Raji (cell line): ENCODE data around the gene AFF2.

Experiments used
- POLR2A ChIP-seq: IDR thresholded peaks from 2 replicates; pipeline ENCODE4 v1.6.1; 2011; ENCODE audit warnings: low read depth, low read length, control low read depth; ENCODE audit not compliant: insufficient read depth

The AFF2 gene

DNA sequence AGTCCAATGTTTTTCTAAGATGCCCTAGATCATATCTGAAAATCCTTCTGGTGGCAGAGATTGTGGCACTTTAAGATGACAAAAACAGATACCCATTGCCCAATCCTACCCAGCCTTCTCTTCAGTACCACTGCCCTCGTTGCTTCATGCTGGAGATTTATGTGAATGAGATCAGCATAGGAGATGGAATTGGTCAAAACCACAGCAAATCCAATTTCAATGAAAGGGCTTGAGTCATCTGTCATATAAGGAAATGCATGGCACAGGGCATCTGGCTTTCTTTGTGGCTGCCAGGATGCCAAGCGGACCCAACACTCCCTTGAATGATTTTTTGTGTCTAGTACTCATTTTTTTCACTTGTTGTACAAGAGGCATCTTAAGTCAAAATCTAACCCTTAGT lies 16.8 kb downstream of the AFF2 start:
- TF ChIP-seq POLR2A, result no peak

DNA sequence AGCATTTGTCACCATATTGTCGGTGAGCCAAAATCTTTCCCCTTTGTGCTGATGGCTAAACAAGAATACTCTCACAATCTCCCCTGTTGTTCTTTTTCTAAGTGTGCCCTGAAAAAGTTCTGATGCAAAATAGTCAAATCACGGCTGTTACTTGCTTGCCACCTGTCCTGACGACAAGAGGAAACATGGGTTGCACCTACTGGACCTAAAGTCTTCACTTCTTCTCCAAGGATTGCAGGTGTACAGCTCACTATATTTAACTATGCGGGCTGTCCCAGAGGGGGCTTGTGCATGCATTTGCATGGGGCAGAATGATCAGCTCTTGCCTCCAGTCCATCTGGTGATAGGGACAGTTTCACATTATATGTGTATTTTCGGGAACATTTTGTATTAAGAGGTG lies 21.6 kb downstream of the AFF2 start:
- TF ChIP-seq POLR2A, result peak; percentile 28; the same call in 1 of the 2 replicates

DNA sequence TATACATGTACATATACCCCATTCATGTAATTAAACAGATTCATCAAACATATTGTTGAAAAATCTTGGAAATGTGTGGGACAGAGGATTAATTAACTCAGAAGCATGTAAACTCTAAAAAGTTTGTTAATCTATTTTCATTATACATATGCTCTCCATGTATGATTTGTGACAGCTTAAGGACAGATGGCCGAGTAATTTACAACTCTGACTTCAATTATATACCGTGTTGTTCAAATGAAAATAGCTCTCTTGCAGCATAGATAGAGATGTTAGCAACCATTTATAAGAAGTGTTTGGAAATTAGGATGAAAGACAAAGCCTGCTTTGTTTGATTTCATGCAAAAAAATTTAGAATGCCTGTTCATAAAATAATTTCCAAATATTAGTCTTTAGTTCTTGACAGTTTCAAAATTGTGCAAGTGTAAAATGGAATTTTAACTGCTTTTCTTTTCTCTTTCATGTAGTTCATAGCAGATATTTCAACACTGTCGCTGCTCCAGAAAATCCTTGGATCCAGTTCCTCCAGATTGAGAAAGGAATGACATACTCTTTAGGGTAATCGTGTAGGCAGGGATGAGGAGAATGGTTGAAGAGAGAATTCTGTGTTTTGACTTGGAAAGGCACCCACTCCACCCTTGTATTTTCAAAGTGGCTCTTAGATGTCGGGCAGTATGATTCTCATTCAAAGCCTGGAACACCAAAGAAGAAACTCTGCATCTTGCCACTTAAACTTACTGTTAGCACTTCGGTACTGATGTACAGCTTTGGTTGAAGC lies 23.1 kb downstream of the AFF2 start:
- TF ChIP-seq POLR2A, result no peak

DNA sequence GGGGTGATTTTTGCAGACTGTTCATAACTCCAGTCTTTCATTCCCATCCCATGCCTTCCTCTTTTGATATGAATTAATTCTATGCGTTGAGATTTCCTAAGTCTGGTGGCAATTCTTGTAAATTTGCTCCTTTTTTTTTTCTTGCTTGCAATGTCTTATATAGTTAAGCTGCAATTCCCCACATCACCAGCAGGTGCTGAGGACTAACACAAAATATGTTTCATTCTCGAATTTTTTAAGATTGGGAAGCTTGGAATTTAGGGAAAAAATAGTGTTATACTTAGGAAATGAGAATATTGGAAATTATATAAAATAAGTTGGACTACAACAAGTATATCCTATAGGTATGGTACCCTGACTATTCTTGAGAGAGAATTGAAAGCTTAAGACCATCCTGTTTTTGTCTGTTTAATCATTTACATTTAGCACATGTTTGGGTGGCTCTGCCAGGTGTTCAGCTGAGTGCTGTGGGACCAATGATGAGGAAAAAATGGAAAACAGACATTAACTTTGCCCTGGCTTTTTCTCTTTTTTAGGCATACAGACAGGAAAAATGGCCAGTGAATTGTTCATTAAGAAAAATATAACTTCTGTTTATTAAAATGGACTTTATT lies 30.2 kb downstream of the AFF2 start:
- TF ChIP-seq POLR2A, result no peak

DNA sequence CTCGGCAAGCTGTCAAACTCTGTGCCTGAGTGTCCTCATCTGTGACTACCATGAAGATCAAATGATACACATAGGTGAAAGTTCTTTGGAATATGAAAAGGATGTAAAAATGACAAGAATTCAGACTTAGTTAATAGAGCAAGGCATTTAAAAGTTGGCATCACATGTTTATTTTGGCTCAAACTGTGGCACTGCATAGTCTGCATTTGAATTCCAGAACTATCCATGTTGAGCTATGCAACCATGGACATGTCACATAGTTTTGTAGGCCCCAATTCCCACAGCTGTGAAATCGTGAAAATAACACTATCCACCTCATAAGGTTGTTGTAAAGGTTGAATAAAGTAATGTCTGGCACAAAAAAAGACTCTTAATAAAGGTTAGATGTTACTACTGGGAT lies 33.9 kb downstream of the AFF2 start:
- no peak for TF ChIP-seq POLR2A

DNA sequence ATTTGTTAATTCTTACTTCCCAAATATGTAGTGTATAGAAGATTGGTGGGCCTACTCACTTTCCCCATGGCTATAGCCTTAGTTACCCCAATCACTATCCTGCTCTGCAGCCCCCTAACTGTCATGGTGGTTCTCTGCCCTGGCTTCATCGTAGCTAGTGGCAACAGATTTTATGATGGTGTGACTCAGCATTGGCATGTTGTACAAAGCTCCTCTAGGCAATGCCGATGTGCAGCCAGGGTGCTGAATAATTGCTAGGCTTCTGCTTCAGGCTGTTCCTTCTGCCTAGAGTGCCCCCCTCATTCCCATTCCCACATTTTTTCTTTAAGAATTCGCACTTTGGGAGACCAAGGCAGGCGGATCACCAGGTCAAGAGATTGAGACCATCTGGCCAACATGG lies 35.2 kb downstream of the AFF2 start:
- no peak for TF ChIP-seq POLR2A

DNA sequence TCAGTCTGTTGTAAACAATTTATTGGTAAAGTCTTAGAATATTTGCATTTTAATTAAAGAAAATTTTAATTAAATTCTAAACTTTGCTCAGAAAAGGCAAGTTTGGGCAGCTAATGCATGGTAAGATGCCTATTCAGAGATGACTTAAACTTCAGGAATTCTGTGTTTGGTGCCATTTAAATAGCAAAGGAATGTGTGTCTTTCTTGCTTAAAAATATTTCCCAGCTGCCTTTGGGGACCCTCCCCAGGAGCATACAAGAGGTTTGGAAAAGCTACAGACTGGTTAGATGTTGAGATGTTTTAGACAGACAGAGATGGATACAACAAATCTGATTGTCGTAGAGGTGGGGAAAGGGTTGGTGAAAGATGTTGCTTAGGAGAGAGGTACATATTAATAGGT lies 36.5 kb downstream of the AFF2 start:
- TF ChIP-seq POLR2A, result no peak

DNA sequence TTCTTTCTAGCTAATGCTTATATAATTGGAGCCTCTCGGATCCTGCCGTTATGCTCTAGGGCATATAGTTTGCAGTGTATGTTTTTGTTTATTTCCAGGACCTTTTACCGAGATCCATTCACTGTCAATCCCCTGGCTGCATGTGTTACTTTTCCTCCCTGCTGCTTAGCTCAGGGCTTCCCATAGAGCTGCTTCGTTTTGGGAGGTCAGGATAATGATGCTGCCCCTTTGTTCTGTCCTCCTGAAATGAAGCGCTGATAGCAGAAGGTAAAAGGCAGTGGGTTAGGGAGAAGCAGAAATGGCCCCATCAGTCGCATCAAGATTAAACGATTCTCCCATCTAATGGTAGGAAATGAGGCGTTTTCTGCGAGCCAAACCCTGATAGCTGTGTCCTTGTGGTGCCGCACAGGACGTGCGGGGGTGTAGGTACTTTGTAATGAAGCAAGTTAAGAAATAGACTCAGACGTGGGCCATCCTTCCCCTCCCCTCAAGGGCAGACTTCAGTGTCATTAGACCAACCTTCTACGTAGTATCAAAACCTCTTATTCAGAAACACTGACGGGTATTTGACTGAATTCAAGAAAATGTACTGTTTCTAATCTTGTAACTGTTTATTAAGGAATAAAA lies 37.3 kb downstream of the AFF2 start:
- TF ChIP-seq POLR2A, result no peak

DNA sequence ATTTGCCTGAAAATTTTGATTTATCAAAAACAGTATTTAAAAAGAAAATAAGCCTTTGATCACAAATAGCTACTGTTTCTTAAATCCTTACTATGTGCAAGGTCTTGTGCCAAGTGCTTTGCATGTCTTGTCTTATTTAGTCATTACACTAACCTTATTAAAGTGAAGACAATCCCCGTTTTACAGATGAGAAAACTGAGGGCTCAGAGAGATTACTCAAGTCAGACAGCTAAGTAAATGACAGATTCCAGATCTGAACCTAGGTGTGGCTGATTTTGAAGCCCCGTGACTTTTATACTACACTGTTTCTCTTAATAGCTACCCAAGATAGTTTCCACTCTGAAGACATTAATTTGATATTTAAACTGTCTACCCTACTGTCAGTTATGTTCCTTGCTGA lies 38.2 kb downstream of the AFF2 start:
- TF ChIP-seq POLR2A, result no peak

DNA sequence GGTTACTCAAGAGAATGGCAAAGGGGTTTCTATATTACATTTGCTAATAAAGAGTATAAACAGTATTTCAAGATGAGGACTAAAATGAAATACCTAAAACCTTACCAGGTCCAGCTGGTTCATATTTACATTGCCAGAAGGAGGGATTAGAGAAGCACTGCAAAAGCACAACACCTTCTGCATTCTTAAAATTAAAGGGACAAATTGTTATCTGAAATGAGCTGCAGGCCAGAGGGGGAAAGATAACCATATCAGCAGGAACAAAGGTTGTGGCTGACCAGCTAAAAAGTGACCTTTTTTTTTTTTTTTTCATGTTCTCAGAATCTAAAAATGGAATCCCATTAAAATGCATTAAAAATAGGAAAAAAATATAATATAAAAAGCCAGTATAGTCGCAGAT lies 39.7 kb downstream of the AFF2 start:
- TF ChIP-seq POLR2A, result no peak

DNA sequence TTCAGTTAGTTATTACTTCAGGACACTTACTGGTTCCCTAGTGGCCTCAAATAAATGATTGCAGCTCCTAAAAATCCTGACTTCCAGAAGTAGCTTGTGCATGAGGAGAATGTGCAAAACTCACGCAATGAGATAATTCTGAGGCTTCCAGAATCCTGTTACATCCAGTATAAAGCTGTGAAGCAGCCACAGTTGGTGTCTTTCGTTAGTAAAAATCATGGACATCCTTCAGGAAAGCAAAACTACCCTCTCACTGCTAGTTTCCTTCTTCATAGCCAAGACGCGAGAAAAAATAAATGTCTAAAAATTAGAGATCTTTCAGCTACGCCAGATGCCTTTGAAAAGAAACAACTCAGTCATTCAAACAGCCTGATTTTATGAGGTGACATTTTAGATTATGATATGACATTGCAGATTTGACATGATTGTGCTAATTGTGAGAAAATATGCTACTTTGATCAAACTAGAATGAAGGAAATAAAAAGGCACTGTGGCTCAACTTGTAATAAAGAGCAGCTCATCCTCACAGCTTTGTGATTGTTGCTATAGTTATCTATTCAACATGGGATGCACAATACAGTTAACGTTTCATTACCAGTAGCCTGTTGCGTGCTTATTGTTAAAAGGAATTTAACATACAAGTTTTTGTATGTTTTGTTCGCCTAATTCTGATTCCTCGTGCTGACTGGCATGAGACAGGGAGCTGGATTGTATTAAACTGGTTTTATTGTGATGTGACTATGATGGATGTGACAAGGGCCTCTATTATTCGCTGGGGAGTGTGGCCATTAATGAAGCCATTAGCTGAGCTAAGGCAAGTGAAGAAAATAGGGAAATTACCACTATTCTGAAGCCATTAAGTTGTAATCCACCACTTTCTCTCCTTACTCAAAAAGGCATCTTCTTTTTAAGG lies 40.5 kb downstream of the AFF2 start:
- TF ChIP-seq POLR2A, result no peak

DNA sequence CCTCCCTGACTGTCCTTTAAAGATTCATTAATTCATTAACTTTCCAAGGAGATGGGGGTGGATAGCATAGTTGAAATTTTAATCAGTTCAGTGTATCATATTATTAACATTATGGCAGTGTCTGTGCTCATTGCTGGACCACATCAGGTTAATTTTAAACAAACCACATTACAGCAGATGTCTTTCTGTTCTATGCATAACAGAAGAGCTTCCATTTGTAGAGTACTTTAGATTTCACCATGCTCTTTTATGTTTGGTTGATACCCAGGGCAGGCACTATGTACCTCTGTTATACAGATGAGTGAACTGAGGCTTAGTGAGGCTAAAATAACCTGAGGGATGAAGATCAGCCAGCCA lies 41.1 kb downstream of the AFF2 start:
- TF ChIP-seq POLR2A, result no peak

DNA sequence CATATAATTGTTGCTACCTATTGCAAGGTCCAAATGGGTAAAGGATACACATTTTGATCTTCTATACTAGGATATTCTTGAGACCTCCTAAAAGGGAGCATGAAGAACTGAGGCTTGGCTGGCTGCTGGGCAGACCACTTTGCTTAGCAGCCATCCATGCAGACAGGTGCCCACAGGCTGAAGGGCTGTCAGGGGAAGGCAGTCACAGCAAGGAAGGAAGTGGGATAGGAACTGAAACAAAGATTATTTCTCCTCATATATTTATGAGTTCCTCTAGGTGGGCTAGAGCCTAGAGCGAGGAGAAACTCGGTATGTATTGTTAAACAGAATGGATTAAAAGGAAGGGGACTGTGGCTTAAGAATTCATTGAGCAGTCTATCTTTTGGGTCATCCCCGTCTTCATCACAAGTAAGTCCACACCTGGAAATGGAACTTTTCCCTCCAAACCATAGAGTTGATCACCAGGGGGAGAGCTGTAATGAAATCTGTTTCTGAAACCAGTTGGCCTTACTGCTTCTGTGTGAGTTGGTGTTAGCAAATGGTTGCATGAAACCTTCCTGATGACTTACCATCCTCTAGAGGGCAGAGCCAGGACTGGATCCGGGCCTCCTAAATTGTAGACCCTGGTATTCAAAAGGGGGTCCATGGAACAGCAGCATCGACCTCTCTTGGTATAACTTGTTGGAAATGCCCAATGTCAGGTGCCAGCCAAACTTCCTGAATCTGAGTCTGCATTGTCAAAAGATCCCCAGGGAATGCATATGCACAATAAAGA lies 42.3 kb downstream of the AFF2 start:
- no peak for TF ChIP-seq POLR2A

DNA sequence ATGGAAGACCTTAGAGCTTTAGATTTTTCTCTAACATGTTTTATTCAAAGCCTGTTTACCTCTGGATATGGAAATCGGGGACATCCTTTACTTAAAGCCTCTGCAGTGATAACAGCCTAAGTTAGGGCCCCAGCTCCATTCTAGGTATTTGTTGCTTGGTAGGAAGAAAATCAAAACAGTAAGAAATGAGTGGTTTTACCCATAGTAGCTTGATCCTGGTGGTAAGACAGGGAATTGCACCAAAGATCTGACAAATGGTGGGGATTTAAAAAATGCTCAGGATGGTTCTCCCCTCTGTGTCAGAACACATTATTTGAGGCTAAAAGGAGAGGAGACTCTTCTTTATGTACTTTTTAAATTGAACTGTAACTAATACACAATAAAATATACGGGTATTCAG lies 52.4 kb downstream of the AFF2 start:
- TF ChIP-seq POLR2A, result no peak

DNA sequence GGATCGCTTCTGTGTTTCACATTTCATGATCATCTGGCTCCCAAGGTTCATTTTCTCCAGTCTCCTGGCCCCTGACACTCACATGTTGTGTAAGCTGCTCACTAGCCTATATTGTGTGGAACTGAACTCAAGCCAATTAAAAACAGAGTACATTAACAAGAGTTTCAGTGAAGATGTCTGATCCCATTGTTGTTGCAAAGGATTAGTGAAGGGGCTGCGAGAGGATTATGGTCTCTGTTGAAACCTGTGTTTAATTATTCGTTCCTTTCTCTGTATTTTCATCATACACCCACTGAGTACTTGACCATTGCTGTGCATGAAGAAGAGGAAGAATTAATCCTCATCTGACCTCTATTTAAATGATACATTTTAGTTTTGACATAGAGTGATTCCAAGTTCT lies 54.7 kb downstream of the AFF2 start:
- no peak for TF ChIP-seq POLR2A
